ENCODE measurements around the gene C5orf24.

GRCh38 chr5:134857401-134857800, 11.6 kb downstream of the C5orf24 start:
- TF ChIP-seq, protein P1, sequence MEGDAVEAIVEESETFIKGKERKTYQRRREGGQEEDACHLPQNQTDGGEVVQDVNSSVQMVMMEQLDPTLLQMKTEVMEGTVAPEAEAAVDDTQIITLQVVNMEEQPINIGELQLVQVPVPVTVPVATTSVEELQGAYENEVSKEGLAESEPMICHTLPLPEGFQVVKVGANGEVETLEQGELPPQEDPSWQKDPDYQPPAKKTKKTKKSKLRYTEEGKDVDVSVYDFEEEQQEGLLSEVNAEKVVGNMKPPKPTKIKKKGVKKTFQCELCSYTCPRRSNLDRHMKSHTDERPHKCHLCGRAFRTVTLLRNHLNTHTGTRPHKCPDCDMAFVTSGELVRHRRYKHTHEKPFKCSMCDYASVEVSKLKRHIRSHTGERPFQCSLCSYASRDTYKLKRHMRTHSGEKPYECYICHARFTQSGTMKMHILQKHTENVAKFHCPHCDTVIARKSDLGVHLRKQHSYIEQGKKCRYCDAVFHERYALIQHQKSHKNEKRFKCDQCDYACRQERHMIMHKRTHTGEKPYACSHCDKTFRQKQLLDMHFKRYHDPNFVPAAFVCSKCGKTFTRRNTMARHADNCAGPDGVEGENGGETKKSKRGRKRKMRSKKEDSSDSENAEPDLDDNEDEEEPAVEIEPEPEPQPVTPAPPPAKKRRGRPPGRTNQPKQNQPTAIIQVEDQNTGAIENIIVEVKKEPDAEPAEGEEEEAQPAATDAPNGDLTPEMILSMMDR (conservative IDR thresholded peaks at IDR 0.05 in 1 of 2, IDR thresholded peaks at IDR 0.05 in 1 of 2; ENCODE audit: extremely low read depth in 1 of 2, insufficient read depth in 1 of 2, low read depth in 1 of 2, low read length in 2 of 2) = no peak
- no peak for TF ChIP-seq EZH2 (IDR thresholded peaks at IDR 0.05; ENCODE audit: borderline replicate concordance, low read length)

All from mammary epithelial cell (primary cell).